BLaER1 treated with 17β-estradiol and CSF1 and Interleukin-3, amounts not matched to agents 10 nM and 100 nM (cell line): Measurements from ENCODE around the gene SCGB1D4.
A peak's percentile ranks its signal among the peaks of the same experiment; 100 is the strongest.
"Not testable (repeated sequence)": the region's sequence is repeated elsewhere in the genome, so short reads cannot be mapped to it uniquely, and the experiment has no call there.

Experiments
- H3K27ac ChIP-seq, 11 experiments: shearing (Covaris generic); formaldehyde crosslinking; 2 replicates each; pipeline ENCODE4 v1.8.1; 2022
- H3K27me3 ChIP-seq, 11 experiments: shearing (Covaris generic); formaldehyde crosslinking; 2 replicates each; pipeline ENCODE4 v1.8.1; 2022
- H3K36me3 ChIP-seq, 11 experiments: shearing (Covaris generic); formaldehyde crosslinking; 2 replicates each; pipeline ENCODE4 v1.8.1; 2022
- H3K4me1 ChIP-seq, 10 experiments: shearing (Covaris generic); formaldehyde crosslinking; 2 replicates each; pipeline ENCODE4 v1.8.1; 2022
- H3K4me2 ChIP-seq, 11 experiments: shearing (Covaris generic); formaldehyde crosslinking; 2 replicates each; pipeline ENCODE4 v1.8.1; 2022
- H3K4me3 ChIP-seq, 10 experiments: shearing (Covaris generic); formaldehyde crosslinking; 2 replicates each; pipeline ENCODE4 v1.8.1; 2022
- H3K9ac ChIP-seq, 11 experiments: shearing (Covaris generic); formaldehyde crosslinking; 2 replicates each; pipeline ENCODE4 v1.8.1; 2022
- H3K9me3 ChIP-seq, 11 experiments: shearing (Covaris generic); formaldehyde crosslinking; replicated peaks in 1 of 11; 2 replicates each; pipeline ENCODE4 v1.8.1; 2022
- H4K20me1 ChIP-seq, 11 experiments: shearing (Covaris generic); formaldehyde crosslinking; 2 replicates each; pipeline ENCODE4 v1.8.1; 2022
- Cebpa-rat ChIP-seq, 11 experiments: shearing (Covaris generic); IDR thresholded peaks; 2 replicates each; pipeline ENCODE4 v1.8.1; 2022

Gene SCGB1D4

DNA sequence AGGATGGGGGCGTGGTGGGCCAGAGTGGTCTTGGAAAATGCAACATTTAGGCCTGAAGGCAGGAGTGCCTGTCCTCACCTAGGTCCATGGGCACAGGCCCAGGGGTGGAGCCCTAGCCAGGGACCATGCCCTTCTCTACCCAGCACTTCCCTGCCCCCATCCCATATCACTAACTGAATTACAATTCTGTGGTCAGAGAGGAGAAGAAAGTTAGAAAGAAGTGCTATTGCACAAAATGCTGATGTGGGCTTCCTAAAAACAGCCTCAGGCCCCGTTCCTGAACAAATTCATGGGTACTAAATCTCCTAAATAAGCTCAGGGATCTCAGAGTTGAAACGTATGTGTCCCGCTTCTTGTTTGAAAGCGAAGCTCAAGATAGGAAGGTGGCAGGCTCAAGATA, 34.9 kb upstream of the SCGB1D4 start:
- Histone ChIP-seq H3K9me3 (peaks cover 0 to 21% (median 6%) of the 10 kb centered on the region in 11 experiments; a peak in 10 of 22 replicates), H4K20me1 (no peaks in the 10 kb centered on the region), H3K4me3 (no peak overlapping the region), H3K9ac (no peak overlapping the region), H3K4me2 (peak overlapping the region in 4 of 11 experiments; percentile 16 to 71 (median 33); a peak in 6 of 22 replicates), H3K27me3 (peaks cover 39 to 49% (median 43%) of the 10 kb centered on the region in 11 experiments), H3K4me1 (peaks cover 0 to 37% (median 8%) of the 10 kb centered on the region in 10 experiments; a peak in 10 of 20 replicates), H3K36me3 (no peaks in the 10 kb centered on the region), H3K27ac (no peak overlapping the region)
- no peak for TF ChIP-seq Cebpa-rat (IDR thresholded peaks at IDR 0.05)

DNA sequence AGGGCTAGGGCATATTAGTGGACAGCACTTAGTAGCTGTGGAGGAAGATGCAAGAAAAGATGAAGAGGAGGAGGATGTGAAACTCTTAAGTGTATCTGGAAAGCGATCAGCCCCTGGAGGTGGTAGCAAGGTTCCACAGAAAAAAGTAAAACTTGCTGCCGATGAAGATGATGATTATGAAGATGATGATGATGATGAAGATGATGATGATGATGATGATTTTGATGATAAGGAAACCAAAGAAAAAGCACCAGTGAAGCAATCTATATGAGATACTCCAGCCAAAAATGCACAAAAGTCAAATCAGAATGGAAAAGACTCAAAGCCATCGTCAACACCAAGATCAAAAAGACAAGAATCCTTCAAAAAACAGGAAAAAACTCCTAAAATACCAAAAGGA, 32.4 kb upstream of the SCGB1D4 start:
- H3K9ac ChIP-seq, H3K27ac ChIP-seq, H3K4me2 ChIP-seq, H3K4me3 ChIP-seq, H3K9me3 ChIP-seq, H3K36me3 ChIP-seq, H4K20me1 ChIP-seq: not testable (repeated sequence)
- Histone ChIP-seq H3K27me3 (peaks cover 14 to 24% (median 18%) of the 10 kb centered on the region in 11 experiments), H3K4me1 (peaks cover 0 to 33% (median 0%) of the 10 kb centered on the region in 10 experiments; a peak in 7 of 20 replicates)

DNA sequence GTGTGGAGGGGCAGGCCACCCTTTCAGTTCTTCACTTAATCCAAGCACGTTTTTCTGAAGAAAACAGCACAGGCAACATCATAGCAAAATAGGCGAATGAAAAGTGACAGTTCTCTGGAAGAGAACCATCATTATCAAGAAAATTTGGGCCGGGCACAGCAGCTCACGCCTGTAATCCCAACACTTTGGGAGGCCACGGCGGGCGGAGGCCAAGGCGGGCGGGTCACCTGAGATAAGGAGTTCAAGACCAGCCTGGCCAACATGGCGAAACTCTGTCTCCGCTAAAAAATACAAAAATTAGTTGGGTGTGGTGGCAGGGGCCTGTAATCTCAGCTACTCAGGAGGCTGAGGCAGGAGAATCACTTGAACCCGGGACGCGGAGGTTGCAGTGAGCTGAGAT, 28.7 kb upstream of the SCGB1D4 start:
- not testable (repeated sequence) for H3K9ac ChIP-seq, H4K20me1 ChIP-seq, H3K4me2 ChIP-seq, H3K9me3 ChIP-seq, H3K4me3 ChIP-seq, H3K27ac ChIP-seq, H3K27me3 ChIP-seq, H3K36me3 ChIP-seq
- peaks cover 0 to 17% (median 3%) of the 10 kb centered on the region in 10 experiments; a peak in 7 of 20 replicates for H3K4me1 ChIP-seq

DNA sequence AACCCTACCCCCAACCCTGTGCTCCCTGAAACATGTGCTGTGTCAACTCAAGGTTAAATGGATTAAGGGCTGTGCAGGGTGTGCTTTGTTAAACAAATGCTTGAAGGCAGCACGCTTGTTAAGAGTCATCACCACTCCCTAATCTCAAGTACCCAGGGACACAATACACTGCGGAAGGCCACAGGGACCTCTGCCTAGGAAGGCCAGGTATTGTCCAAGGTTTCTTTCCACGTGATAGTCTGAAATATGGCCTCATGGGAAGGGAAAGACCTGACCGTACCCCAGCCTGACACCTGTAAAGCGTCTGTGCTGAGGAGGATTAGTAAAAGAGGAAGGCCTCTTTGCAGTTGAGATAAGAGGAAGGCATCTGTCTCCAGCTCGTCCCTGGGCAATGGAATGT, 27.8 kb upstream of the SCGB1D4 start:
- H3K9me3 ChIP-seq, H3K27me3 ChIP-seq, H3K27ac ChIP-seq: not testable (repeated sequence)

DNA sequence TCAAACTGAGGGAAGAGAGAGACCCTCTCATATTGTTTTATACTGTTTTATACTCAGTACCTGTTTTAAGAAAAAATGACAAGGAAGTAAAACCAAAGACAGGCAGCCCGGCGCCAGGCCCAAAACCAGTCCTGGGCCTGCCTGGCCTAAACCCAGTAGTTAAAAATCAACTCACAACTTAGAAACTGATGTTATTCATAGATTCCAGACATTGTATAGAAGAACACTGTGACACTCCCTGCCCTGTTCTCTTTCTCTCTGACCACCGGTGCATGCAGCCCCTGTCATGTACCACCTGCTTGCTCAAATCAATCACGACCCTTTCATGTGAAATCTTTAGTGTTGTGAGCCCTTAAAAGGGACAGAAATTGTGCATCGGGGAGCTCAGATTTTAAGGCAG, 26.9 kb upstream of the SCGB1D4 start:
- H3K27me3 ChIP-seq, H3K27ac ChIP-seq, H3K4me3 ChIP-seq, H3K36me3 ChIP-seq, H4K20me1 ChIP-seq, H3K9ac ChIP-seq, H3K4me2 ChIP-seq, H3K9me3 ChIP-seq: not testable (repeated sequence)
- H3K4me1 ChIP-seq: peaks cover 0 to 17% (median 3%) of the 10 kb centered on the region in 10 experiments; a peak in 7 of 20 replicates

More for the DNA sequence above, 27.8 kb upstream of the SCGB1D4 start:
- H3K9ac ChIP-seq, H3K4me3 ChIP-seq, H3K4me2 ChIP-seq, H3K36me3 ChIP-seq, H4K20me1 ChIP-seq: not testable (repeated sequence)
- H3K4me1 ChIP-seq: peaks cover 0 to 17% (median 3%) of the 10 kb centered on the region in 10 experiments; a peak in 7 of 20 replicates

- Histone ChIP-seq H3K27me3 (no peaks in the 10 kb centered on the region), H3K4me2 (peak overlapping the region in 3 of 11 experiments; percentile 20 to 49 (median 24); a peak in 4 of 22 replicates), H4K20me1 (no peaks in the 10 kb centered on the region), H3K9ac (no peak overlapping the region), H3K4me1 (peaks cover 0 to 11% (median 3%) of the 10 kb centered on the region in 10 experiments; a peak in 7 of 20 replicates), H3K27ac (no peak overlapping the region), H3K4me3 (no peak overlapping the region), H3K9me3 (no peaks in the 10 kb centered on the region), H3K36me3 (no peaks in the 10 kb centered on the region)
- peak in 4 of 11 experiments; percentile 33 to 67 (median 44); a peak in 7 of 22 replicates for TF ChIP-seq Cebpa-rat (IDR thresholded peaks at IDR 0.05)
Measured at GRCh38 chr11:62324731-62325556, 26.1 kb upstream of the SCGB1D4 start.

DNA sequence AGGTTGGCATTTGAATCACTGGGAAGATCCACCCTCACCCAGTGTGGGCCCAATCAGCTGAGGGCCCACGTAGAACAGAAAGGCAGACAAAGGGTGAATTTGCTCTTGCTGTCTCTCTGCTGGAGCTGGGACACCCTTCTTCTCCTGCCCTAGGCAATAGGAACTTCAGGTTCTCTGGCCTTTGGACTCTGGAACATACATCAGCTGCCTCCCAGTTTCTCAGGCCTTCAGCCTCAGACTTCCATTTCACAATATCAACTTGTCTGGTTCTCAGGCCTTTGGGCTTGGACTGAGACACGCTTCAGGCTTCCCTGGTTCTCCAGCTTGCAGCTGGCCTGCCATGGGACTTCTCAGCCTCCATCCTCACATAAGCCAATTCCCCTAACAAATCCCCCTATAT, 23.6 kb upstream of the SCGB1D4 start:
- H3K4me2 ChIP-seq: no peak overlapping the region
- H3K27me3 ChIP-seq: no peaks in the 10 kb centered on the region
- H4K20me1 ChIP-seq: no peaks in the 10 kb centered on the region
- no peak overlapping the region for H3K27ac ChIP-seq
- no peak overlapping the region for H3K9ac ChIP-seq
- H3K36me3 ChIP-seq: no peaks in the 10 kb centered on the region
- H3K4me1 ChIP-seq: peaks cover 0 to 7% (median 0%) of the 10 kb centered on the region in 10 experiments; a peak in 3 of 20 replicates
- H3K9me3 ChIP-seq: no peaks in the 10 kb centered on the region
- no peak for TF ChIP-seq Cebpa-rat (IDR thresholded peaks at IDR 0.05)
- H3K4me3 ChIP-seq: no peak overlapping the region

- H3K4me3 ChIP-seq: no peak overlapping the region
- H4K20me1 ChIP-seq: no peaks in the 10 kb centered on the region
- H3K4me1 ChIP-seq: peaks cover 0 to 10% (median 0%) of the 10 kb centered on the region in 10 experiments; a peak in 4 of 20 replicates
- no peaks in the 10 kb centered on the region for H3K9me3 ChIP-seq
- H3K9ac ChIP-seq: no peak overlapping the region
- peak overlapping the region in 1 of 11 experiments; percentile 20; a peak in 1 of 22 replicates for H3K27ac ChIP-seq
- peak overlapping the region in 3 of 11 experiments; percentile 0 to 34 (median 31); a peak in 2 of 22 replicates for H3K4me2 ChIP-seq
- H3K27me3 ChIP-seq: no peaks in the 10 kb centered on the region
- no peaks in the 10 kb centered on the region for H3K36me3 ChIP-seq
- TF ChIP-seq Cebpa-rat (IDR thresholded peaks at IDR 0.05): no peak
Measured at GRCh38 chr11:62315431-62315830, 16.6 kb upstream of the SCGB1D4 start.

DNA sequence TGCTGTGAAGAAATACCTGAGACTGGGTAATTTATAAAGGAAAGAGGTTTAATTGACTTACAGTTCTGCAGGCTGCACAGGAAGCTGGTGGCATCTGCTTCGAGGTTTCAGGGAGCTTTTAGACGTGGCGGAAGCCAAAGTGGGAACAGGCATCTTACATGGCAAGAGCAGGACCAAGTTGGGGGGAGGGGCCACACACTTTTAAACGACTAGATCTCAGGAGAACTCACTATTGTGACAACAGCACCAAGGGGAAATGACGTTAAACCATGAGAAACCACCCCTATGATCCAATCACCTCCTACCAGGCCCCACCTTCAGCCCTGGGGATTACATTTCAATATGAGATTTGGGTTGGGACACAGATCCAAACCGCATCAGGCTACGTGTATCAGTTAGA, 11.1 kb upstream of the SCGB1D4 start:
- H3K36me3 ChIP-seq: peaks cover 0 to 3% (median 0%) of the 10 kb centered on the region in 11 experiments; a peak in 1 of 22 replicates
- peaks cover 21 to 29% (median 25%) of the 10 kb centered on the region in 11 experiments for H3K9me3 ChIP-seq
- peak overlapping the region in 3 of 11 experiments; percentile 12 to 18 (median 15); a peak in 1 of 22 replicates for H3K4me2 ChIP-seq

More for the DNA sequence above, 11.1 kb upstream of the SCGB1D4 start:
- Histone ChIP-seq H4K20me1 (no peaks in the 10 kb centered on the region), H3K27me3 (no peaks in the 10 kb centered on the region), H3K27ac (no peak overlapping the region), H3K4me1 (peaks cover 0 to 14% (median 7%) of the 10 kb centered on the region in 10 experiments; a peak in 12 of 20 replicates), H3K9ac (no peak overlapping the region), H3K4me3 (no peak overlapping the region)
- TF ChIP-seq Cebpa-rat (IDR thresholded peaks at IDR 0.05): no peak
